ENCODE results near the gene SPON1. TPM values are rescaled to one million over a fixed set of nuclear protein-coding genes. Genes with fewer than 3 reads are reported as not detected.
"Not testable (repeated sequence)": the region's sequence is repeated elsewhere in the genome, so short reads cannot be mapped to it uniquely, and the experiment has no call there.

SPON1 gene
- total RNA-seq, 2 donors from 2014 or later: 9.3 to 26.7 TPM

DNA sequence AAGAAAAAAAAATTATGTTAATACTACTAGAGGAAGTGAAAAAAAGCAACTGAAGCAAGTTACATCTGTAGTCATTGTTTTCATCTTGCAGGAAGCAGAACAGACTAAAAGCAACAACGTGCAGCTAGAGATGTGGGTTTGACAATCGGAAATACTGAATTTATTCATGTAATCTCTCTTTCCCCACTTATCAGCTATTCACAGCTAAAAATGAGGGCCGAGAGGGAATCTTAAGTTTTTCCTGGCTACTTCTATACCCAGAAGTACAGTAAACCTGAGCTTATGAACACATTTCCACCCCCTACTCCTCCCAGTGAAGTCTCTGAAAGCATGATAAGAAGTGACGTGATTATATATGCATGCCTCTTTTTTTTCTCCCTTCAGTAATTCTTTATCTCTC is 116.5 kb downstream of the SPON1 start:
- H3K4me1 ChIP-seq: no peaks in the 10 kb centered on the region
- DNase-seq (no peak), ATAC-seq (no peak)
- 38 to 45% methylated on average over 4 of the region's 4 CpGs for WGBS, 2 donors
- no peak overlapping the region for H3K27ac ChIP-seq
- H3K36me3 ChIP-seq (replicated peaks in 1 of 2; ENCODE audit: insufficient read depth in 1 of 2, low read depth in 2 of 2): no peaks in the 10 kb centered on the region
- no peak overlapping the region for H3K4me3 ChIP-seq
- TF ChIP-seq POLR2A (IDR thresholded peaks at IDR 0.05): no peak
- TF ChIP-seq, protein P1, sequence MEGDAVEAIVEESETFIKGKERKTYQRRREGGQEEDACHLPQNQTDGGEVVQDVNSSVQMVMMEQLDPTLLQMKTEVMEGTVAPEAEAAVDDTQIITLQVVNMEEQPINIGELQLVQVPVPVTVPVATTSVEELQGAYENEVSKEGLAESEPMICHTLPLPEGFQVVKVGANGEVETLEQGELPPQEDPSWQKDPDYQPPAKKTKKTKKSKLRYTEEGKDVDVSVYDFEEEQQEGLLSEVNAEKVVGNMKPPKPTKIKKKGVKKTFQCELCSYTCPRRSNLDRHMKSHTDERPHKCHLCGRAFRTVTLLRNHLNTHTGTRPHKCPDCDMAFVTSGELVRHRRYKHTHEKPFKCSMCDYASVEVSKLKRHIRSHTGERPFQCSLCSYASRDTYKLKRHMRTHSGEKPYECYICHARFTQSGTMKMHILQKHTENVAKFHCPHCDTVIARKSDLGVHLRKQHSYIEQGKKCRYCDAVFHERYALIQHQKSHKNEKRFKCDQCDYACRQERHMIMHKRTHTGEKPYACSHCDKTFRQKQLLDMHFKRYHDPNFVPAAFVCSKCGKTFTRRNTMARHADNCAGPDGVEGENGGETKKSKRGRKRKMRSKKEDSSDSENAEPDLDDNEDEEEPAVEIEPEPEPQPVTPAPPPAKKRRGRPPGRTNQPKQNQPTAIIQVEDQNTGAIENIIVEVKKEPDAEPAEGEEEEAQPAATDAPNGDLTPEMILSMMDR (IDR thresholded peaks at IDR 0.05): no peak
- no peaks in the 10 kb centered on the region for H3K9me3 ChIP-seq
- intact Hi-C loops (cut with DNase I): no loop called here
- H3K27me3 ChIP-seq: no peaks in the 10 kb centered on the region

DNA sequence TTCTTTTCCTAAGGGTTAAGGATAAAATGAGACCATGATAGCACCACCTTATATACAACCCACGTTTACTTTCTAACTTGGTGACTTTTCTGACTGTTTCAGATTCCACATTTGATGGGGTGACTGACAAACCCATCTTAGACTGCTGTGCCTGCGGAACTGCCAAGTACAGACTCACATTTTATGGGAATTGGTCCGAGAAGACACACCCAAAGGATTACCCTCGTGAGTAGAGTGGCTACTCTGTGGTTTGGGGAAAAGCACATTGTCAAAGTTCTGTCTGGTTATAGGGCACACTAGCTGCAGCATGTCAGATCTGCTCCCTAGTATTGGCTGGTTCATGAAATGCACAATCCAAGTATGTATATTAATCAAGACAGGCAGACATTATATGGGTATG is 117.3 kb downstream of the SPON1 start:
- Histone ChIP-seq H3K4me1 (no peaks in the 10 kb centered on the region), H3K9me3 (no peaks in the 10 kb centered on the region), H3K27me3 (no peaks in the 10 kb centered on the region), H3K4me3 (no peak overlapping the region), H3K36me3 (replicated peaks in 1 of 2; ENCODE audit: insufficient read depth in 1 of 2, low read depth in 2 of 2) (no peaks in the 10 kb centered on the region), H3K27ac (no peak overlapping the region)
- WGBS, 2 donors: 55 to 69% methylated on average over 4 of the region's 4 CpGs
- intact Hi-C loops (cut with DNase I): no loop called here
- ATAC-seq (no peak), DNase-seq (no peak)
- TF ChIP-seq, protein P1 (IDR thresholded peaks at IDR 0.05): no peak
- no peak for TF ChIP-seq POLR2A (IDR thresholded peaks at IDR 0.05)

GRCh38 chr11:14081581-14082231 is 119.2 kb downstream of the SPON1 start:
- Histone ChIP-seq H3K27ac (no peak overlapping the region), H3K4me3 (no peak overlapping the region), H3K9me3 (no peaks in the 10 kb centered on the region), H3K4me1 (no peaks in the 10 kb centered on the region), H3K27me3 (no peaks in the 10 kb centered on the region), H3K36me3 (replicated peaks in 1 of 2; ENCODE audit: insufficient read depth in 1 of 2, low read depth in 2 of 2) (no peaks in the 10 kb centered on the region)
- ATAC-seq: peak; percentile 33
- 53 to 59% methylated on average over 6 of the region's 6 CpGs for WGBS, 2 donors
- DNase-seq: no peak
- intact Hi-C loops (cut with DNase I): no loop called here
- TF ChIP-seq, protein P1 (IDR thresholded peaks at IDR 0.05): no peak
- no peak for TF ChIP-seq POLR2A (IDR thresholded peaks at IDR 0.05)

- H3K4me3 ChIP-seq: no peak overlapping the region
- H3K27ac ChIP-seq: no peak overlapping the region
- H3K4me1 ChIP-seq: no peaks in the 10 kb centered on the region
- no peak for TF ChIP-seq POLR2A (IDR thresholded peaks at IDR 0.05)
- TF ChIP-seq, protein P1 (IDR thresholded peaks at IDR 0.05): no peak
- no peaks in the 10 kb centered on the region for H3K9me3 ChIP-seq
- no peaks in the 10 kb centered on the region for H3K36me3 ChIP-seq (replicated peaks in 1 of 2; ENCODE audit: insufficient read depth in 1 of 2, low read depth in 2 of 2)
- DNase-seq (peak in 1 of 4 donors; percentile 8), ATAC-seq (peak; percentile 45)
- intact Hi-C loops (cut with DNase I): no loop called here
- 37 to 52% methylated on average over 5 of the region's 5 CpGs for WGBS, 2 donors
- H3K27me3 ChIP-seq: no peaks in the 10 kb centered on the region
Observed at GRCh38 chr11:14082338-14082737, 119.8 kb downstream of the SPON1 start.

GRCh38 chr11:14088861-14089260 is 126.3 kb downstream of the SPON1 start:
- H3K9me3 ChIP-seq; H3K36me3 ChIP-seq (replicated peaks in 1 of 2; ENCODE audit: insufficient read depth in 1 of 2, low read depth in 2 of 2); H3K27ac ChIP-seq; ATAC-seq; H3K4me3 ChIP-seq; DNase-seq; intact Hi-C loops (cut with DNase I); H3K27me3 ChIP-seq; H3K4me1 ChIP-seq: not testable (repeated sequence)
- WGBS, 2 donors: 47 to 50% methylated on average over 2 of the region's 2 CpGs
